ENCODE results near the gene ULK2.

Gene ULK2

GRCh38 chr17:19723964-19724363, 143.8 kb downstream of the ULK2 start:
- ATAC-seq = no peak
- TF ChIP-seq ZNF565 (CRISPR knock-in tag; conservative IDR thresholded peaks at IDR 0.05; ENCODE audit: low read depth) (no peak), ZNF8 (CRISPR knock-in tag; IDR thresholded peaks at IDR 0.05) (no peak), POU6F1 (CRISPR knock-in tag; IDR thresholded peaks at IDR 0.05; ENCODE audit: borderline replicate concordance, low read depth) (no peak), BACH2 (CRISPR knock-in tag; IDR thresholded peaks at IDR 0.05; ENCODE audit: borderline replicate concordance) (no peak), ESRRG (CRISPR knock-in tag; IDR thresholded peaks at IDR 0.05) (no peak), ZNF70 (CRISPR knock-in tag; IDR thresholded peaks at IDR 0.05) (no peak), CSDC2 (CRISPR knock-in tag; IDR thresholded peaks at IDR 0.05) (no peak), ARNTL (CRISPR knock-in tag; IDR thresholded peaks at IDR 0.05; ENCODE audit: borderline replicate concordance, low read depth) (no peak), ZFP30 (CRISPR knock-in tag; IDR thresholded peaks at IDR 0.05) (no peak), CREB5 (CRISPR knock-in tag; IDR thresholded peaks at IDR 0.05; ENCODE audit: low read depth) (no peak), ISL1 (CRISPR knock-in tag; IDR thresholded peaks at IDR 0.05) (no peak), ZFP3 (CRISPR knock-in tag; IDR thresholded peaks at IDR 0.05) (no peak), TOX (CRISPR knock-in tag; IDR thresholded peaks at IDR 0.05; ENCODE audit: borderline replicate concordance) (no peak), OSR1 (CRISPR knock-in tag; IDR thresholded peaks at IDR 0.05) (no peak), GLIS3 (CRISPR knock-in tag; IDR thresholded peaks at IDR 0.05) (no peak)
- TF ChIP-seq, protein P1, sequence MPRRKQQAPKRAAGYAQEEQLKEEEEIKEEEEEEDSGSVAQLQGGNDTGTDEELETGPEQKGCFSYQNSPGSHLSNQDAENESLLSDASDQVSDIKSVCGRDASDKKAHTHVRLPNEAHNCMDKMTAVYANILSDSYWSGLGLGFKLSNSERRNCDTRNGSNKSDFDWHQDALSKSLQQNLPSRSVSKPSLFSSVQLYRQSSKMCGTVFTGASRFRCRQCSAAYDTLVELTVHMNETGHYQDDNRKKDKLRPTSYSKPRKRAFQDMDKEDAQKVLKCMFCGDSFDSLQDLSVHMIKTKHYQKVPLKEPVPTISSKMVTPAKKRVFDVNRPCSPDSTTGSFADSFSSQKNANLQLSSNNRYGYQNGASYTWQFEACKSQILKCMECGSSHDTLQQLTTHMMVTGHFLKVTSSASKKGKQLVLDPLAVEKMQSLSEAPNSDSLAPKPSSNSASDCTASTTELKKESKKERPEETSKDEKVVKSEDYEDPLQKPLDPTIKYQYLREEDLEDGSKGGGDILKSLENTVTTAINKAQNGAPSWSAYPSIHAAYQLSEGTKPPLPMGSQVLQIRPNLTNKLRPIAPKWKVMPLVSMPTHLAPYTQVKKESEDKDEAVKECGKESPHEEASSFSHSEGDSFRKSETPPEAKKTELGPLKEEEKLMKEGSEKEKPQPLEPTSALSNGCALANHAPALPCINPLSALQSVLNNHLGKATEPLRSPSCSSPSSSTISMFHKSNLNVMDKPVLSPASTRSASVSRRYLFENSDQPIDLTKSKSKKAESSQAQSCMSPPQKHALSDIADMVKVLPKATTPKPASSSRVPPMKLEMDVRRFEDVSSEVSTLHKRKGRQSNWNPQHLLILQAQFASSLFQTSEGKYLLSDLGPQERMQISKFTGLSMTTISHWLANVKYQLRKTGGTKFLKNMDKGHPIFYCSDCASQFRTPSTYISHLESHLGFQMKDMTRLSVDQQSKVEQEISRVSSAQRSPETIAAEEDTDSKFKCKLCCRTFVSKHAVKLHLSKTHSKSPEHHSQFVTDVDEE (CRISPR knock-in tag; IDR thresholded peaks at IDR 0.05) = no peak

All from SK-N-SH treated with all-trans-retinoic acid at 6 μM for 48 hours (cell line).